GM18508 (cell line): Measurements from ENCODE around the gene ZNF423.
"Not testable (repeated sequence)": the region's sequence is repeated elsewhere in the genome, so short reads cannot be mapped to it uniquely, and the experiment has no call there.

Experiments used
- ATAC-seq: cut with Tn5 transposase; IDR thresholded peaks from one replicate; pipeline ENCODE4 v1.9.1; 2021; ENCODE audit warnings: moderate number of reproducible peaks; ENCODE audit not compliant: insufficient read depth, unreplicated experiment

Gene ZNF423

DNA sequence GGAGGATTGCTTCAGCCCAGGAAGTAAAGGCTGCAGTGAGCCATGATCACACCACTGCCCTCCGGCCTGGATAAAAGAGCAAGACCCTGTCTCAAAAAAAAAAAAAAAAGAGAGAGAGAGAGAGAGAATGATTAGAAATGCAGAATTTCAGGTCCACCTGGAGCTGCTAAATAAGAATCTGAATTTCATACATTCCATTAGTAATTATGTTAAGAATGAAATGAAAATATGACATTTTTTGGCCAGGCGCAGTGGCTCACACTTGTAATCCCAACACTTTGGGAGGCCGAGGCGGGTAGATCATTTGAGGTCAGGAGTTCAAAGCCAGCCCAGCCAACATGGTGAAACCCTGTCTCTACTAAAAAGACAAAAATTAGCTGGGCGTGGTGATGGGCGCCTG lies 178.3 kb downstream of the ZNF423 start:
- ATAC-seq, result not testable (repeated sequence)

DNA sequence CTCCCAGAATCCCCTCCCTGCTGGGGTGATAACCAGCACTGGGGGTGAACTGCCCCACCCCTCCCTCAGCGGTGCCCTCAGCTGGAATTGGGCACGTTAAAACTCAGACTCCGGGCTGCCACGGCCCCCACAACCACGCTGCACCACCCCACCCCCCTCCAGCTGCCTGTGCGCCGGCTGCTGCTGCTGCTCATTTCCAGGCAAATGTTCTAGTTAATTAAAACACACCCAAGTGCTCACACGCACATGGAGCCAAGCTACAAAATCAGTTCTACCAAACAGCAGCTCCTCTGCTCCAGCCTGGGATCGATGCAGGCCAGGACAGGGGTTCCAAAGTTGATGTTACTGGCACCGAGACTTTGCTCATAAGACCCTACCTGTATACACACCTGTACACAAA lies 180.5 kb downstream of the ZNF423 start:
- ATAC-seq, result no peak

DNA sequence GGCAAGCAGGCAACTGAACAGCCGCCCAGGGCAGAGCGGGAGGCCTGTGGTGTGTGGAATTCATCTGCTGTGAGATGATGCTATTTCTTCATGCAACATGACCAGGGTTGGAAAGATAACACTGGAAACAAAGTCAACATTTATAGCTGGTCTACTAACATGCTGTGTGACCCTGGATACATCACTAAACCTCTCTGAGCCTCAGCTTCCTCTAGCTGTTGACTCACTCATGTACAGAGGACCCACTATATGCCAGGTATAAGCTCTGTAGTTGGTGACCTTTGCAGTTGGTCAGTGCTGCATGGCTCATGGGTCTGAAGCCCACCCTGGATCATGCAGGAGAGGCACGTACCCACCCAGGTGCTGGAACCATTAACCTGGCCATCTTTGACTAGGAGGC lies 180.9 kb downstream of the ZNF423 start:
- ATAC-seq, result no peak

DNA sequence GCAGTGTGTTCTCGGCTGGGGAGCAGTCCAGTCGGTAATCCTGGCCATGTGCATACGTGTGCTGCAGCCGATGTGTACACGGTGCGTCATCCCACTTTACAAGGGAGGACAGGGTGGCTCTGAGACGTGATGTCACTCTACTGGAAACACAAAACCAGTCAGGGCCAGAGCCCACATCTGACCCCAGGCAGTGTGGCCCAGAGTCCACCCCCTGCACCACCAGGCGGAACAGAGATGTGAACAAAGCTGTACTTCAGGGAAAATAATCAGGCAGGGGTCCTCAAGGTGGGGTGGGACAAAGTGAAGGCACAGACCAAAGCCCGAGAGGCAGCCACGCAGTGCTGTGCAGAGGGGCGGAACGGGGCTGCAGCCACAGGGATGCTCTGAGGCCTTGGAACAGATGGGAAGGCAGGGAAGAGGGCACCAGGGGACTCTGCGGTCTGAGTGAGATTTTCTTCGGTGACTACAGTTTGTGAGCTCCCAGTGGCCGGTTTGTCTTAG lies 181.5 kb downstream of the ZNF423 start:
- no peak for ATAC-seq

DNA sequence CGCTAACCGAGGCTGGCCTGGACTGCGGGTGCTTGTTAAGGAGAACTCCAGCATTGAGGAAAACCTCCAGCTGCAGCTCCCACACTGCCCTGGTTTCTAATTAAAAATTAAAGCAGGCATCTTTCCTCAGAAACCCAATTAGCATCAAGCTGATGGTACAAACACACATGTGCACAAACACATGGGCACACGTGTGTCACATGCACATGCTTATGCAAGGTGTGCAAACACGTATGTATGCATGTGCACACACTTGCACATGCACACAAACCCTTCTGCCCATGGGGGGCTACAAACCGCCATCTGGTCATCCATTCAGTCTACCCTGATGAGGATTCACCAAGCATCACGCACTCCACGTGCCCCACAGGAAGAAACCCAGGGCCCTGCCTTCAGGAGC lies 182.5 kb downstream of the ZNF423 start:
- no peak for ATAC-seq

DNA sequence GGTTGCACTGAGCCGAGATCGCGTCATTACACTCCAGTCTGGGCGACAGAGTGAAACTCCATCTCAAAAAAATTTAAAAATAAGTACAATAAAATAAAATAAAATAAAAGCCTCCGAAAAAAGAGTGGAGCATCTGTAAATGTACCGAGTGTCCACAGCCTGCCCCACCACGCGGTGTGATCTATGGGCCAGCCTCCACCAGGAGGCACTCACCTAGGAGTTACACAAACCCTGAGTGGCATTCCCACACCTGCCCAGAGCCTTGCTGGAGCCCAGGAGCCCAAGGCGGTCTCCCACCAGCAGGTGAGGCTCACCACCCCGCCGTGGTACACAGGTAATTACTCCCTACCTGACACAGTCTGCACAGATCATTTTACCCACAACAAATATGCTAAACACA lies 183.2 kb downstream of the ZNF423 start:
- no peak for ATAC-seq

DNA sequence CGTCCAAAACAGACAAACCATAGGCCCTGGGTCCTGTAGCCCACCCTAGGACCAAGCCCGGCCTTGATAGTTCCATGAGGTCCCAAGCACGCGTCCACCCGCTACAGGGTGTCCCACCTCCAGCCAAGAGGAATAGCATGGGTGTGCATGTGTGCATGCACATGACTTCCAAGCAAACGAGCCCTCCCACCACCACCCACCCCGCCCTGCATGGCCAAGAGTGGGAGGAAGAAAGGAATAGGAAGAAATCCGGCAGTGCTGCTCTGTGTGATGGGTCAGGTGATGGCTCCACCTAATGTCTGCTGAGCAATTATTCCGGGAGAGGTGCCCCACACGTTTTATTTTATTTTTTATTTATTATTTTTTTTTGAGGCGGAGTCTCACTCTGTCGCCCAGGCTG lies 184.6 kb downstream of the ZNF423 start:
- ATAC-seq, result no peak

DNA sequence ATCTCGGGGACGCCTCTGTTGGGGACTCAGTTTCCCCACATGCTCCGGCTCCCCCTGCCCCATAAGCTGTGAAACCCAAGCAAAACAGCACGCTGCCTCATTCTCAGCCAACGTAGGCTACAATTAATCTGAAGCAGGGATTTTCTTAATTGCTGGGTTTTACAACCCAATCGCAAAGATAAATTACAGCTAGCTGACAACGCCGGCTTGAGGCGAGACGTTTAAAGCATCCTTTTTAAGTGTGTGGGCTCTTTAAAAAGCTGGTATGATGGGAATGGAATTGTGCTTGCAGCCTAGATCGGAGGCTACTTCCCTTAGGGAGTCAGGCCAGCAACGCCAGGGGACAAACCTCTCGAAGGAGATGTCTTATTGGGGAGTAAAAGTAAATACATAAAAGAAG lies 185.3 kb downstream of the ZNF423 start:
- no peak for ATAC-seq

DNA sequence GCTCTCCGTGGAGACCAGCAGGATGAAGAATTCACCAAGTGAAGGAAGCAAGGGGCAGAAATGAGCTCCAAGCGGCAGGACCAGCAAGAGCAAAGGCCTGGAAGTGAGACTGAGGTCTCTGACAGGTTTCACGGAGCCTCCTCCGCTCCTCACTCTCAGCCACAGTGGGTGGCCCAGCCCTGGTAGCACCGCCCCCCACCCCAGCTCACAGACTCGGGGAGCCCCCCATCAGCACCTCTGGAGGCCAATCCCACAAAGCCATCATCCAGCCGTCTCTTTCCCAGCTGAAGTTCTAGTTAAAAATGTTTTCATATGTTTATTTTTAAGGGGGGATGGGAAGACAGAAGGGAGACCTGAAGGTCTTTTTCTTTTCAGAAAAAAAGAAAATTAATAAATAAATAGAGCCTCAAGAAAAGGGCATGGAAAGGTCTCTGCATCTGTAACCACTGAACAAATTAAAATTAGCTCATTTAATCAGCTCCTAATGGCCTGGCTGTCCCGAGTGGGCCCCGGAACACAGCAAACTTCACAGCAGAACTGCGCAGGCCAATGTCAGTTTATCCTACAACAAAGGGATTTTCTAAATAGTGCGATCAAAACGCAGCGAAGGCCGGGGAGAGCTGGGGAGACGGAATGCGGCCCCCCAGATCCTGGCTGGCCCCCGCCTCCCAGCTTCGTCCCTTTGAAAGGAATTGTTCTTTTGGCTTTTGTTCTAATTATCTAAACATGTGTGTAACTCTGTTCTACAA lies 190.3 kb downstream of the ZNF423 start:
- ATAC-seq, result no peak

DNA sequence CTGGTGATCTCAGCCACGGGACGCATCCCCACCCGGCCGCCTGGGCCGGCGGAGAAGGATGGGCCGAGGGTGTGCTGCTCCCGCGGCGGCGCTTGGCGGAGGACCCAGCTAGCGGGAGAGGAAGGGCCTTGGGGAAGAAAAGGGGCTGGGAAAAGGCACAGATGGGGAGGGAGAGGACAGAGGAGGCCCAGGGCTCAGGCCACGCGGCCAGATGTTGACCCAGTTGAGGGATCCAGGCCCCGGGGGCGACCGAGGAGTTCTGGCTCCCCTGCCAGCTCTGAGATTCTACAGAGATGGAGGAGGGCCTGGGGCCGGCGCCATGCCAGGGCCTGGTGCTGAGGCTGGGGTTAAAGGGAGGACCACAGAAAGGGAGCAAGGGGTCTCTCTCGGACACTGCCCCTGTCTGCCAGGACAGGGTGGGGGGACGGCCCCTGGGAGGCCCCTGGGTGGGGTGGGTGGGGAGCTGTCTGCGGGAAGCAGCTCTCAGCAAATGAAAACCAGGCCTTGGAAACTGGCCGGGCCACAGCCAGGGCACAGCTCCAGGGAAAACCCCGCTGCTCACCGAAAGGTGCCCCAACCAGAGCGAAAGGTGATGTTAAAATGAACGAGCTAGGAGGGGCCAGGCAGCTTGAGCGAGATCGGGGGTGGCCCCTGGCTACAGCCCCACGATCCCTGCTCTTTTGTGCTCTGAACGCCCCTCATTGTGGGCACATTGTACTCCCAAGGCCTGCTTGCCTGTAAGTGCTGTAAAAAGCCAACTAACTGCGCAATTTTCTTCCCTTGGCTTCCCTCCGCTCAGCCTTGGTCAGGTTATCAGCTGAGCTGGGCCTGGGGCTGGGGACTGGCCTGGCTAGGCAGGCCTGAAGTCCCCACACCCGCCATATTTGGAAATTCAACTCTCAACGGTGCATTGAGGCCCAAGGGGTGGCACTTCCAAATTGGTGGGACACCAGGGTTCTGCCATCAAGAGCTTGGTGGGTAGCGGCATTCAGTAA lies 191.4 kb downstream of the ZNF423 start:
- ATAC-seq, result no peak

DNA sequence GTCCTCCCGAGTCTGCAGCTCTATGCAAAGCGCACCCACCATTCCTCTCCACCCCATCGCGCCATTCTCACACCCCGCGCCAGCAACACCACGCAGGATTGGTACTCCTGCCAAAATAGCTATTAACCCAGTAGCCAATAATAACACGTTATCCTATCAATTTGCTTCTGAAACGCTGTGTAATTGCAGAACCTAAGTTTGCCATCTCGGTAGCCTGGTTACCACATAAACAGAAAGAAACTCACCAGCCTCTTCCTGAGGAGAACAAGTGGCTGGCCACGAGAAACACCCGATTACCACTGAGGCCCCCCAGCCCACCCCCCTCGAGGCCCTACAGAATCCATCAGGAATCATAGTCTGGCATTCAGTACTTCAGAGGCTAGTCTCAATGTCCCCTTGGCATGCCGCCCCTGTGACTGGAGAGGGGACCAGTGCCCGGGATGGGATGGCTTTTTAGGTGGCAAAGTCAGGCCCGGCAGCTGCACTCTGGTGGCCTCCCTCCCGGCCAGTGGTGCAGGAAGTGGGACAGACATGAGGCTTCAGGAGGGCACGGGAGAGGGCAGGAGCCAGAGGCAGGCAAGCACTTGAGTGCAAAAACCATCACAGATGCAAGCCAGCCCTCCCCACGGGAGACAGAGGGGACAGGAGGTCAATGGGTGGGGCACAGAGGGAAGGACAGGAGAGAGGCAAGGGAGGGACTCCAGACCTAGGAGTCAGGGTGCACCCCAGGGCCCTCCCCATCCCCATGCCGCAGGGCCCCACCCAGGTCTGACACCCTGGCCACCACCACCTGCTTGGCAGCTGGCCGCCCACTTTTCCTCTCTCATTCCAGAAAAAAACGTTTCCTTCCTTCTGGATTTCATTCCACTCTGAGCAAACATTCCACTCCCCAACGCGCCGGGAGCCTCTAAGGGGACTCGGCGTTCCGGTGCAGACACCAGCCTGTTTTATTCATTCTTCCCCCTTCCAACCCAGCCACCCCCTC lies 192.5 kb downstream of the ZNF423 start:
- no peak for ATAC-seq

DNA sequence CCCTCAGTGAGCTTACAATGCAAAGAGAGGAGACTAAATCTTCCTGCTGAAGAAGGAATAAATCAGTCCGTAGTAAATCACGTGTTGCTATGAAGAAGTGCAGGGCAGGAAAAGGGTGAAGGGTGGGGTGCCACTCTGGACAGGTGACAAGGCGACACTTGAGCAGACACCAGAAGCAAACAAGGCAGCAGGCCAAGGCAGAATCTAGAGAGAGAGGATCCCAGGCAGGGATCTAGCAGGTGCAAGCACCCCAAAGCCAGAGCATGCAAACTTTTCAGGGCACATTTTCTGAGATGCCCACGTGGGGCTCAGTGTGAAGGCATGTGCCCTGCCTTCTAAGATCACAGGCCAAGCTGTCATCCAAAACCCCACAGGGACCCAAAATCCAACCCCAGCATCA lies 193.3 kb downstream of the ZNF423 start:
- no peak for ATAC-seq

DNA sequence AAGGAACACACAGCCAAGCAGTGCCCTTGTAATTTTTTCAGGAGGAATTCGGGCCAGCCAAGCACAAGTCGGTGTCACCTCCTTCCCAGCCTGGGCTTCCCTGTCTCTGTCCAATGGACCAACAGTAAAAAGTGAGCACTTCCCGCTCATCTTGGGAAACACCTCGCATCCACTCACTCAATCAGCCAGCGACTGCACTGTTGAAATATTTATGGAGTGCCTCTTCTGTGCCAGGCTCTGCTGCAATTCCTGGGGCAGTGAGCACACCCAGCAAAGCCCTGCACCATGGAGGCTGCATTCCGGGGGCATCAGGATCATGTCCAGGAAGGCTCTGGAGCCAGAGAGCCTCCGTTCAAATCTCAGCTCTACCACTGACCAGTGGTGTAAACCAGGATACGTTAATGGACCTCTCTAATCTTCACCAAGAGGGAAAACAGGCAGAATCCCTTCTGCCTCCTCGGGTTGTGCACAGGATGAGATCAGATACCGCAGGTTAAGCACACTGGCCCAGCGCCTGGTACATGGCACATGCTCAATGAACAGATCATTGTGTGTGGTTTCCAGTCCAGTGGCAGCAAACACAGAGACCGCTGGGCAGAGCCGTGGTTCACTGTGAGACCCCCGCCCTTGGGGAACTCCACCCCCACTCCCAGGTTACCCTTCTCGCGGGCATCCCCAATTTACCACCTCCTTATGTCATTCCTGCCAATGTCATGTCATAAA lies 194.3 kb downstream of the ZNF423 start:
- no peak for ATAC-seq

DNA sequence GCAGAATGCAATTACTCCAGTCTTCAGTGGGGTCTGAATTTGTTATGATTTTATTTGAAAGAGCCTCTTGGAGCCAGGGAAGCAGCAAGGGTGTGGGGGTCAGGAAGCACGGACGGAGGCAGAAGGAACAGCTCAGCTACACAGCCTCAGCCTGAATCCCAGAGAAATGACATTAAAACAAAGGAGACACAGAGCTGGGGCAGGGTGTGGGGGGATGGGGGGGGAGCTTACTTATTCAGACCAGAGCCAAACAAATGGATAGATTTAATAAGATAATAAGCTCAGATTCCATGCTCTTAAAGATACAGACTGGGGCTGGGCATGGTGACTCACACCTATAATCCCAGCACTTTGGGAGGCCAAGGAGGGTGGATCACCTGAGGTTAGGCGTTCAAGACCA lies 195.3 kb downstream of the ZNF423 start:
- ATAC-seq, result no peak

DNA sequence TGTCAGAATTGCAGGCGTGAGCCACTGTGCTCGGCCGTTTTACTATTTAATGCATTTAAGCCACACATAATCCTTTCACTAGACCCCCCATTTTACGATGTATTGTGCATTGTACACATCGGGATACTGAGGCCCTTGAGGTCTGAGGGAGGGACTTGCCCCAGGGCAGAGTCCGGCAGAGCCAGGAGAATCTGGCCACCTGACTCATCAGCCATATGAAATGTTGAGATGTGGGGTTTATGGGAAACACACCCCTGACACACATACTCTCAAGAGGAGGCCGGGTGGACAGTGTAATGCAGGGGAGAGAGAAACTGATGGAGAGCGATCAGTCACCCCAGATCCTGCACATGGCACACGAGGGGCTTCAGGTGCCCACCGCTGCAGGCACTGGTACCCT lies 196.6 kb downstream of the ZNF423 start:
- ATAC-seq, result no peak

DNA sequence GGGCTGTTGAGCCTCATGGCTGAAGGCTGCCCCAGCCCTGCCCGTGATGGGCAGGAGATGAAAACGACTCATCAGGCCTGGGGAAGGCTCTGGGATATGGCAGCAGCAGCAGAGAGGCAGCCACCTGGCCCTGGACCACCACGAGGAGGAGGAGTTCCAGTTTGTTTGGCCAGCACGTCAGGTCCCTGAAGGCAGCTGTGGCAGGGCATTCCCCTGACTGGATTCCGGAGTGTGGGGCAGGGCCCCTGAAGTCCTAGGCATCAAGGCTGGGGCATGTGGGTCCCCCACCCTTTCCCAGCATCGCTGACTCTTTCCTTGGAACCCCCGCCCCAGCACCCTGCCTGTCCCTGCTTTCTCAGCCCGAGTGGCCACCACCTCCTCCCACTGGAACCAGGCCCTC lies 197.4 kb downstream of the ZNF423 start:
- ATAC-seq, result no peak

DNA sequence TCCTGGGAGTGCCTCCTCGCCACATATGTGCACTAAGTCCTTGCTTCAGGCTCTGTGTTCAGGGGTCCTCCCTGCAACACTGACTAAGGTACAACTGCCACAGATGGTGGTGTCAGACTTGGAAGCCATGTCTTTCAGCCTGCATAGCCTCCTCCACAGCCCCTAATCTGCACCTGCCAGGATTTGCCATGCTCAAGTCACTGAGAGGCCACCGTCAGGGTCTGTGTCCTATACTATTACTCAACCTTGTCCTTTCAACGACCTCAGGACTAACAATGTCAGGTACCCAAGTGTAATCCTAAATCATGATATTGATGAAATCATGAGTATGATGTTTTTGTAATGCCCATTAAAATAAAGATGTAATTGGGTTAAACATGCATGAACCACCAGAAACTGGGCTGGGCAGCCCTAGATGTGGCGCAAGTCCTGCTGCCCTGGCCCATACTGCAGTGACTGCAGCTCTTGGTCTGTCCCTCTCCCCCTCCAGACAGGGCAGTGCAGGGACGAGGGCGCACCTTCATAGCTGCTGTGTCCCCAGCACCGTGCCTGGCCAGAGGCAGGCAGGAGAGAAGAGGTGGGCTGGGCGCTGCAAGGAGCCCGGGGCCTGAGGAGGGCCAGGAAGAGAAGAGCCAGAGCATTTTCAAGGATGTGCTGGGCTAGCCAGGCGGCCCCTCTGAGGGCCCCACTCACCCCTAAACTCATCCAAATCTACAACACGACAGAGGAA lies 198.0 kb downstream of the ZNF423 start:
- no peak for ATAC-seq

DNA sequence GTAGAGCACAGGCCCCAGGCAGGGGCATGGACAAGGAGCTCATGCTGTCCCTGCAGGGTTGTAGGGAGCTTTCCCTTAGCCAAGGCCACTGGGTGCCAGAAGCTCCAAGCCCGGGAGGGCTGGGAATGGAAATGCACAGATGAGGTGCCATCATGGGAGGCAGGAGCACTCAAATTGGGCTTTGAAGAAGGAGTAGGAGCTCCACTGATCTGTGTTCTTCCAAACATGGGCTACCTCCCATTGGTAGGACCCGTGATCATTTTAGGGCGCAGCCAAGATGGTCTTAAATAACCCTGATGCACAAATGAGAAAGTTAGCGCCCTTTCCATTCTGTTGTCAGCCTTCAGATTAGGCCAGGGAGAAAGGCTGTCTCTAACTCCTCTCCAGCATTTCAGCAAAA lies 201.5 kb downstream of the ZNF423 start:
- ATAC-seq, result no peak

DNA sequence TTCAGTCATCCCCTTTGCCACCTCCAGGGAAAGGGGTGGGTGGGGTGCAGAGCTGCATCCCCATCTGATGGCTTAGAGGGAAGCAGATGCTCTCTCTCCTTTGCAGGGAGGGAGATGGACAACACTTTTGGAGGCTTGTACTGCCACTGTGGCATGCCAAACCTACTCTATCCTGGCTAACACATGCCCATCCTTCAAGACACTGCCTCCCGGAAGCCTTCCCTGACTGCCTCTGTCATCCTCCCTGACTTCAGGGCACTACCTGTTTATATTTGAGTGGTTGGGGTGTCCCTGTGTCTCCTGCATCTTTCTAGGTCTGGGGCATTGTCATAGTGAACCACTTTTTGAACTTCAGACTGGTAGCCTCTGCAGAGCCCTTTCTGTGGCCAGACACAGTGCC lies 202.3 kb downstream of the ZNF423 start:
- ATAC-seq, result no peak
